IPS-NIHi11 (cell line): Measurements from ENCODE around the gene RTBDN.
A peak's percentile ranks its signal among the peaks of the same experiment; 100 is the strongest.

Experiments
- DNase-seq: peaks from one replicate; pipeline ENCODE4 v3.0.0; 2012; ENCODE audit warnings: mixed read lengths, low spot score

The RTBDN gene

DNA sequence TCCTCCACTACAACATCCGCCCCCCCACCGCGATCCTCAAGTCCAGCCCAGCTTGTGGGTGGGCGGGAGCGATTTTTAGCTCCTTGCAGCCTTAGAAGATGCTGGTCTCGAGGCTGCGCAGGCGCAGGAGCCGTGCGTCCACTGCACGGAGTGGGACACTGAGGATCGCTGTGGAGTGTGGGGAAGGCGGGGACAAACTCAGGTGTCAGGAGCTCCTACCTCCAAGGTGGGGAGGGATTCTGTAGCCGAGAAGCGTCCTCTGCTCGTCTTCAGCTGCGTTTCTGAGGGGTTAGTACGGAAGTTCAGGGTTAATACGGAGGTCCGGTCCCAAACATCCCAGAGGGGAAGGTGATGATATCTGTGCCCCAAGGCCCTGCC, at the start of gene RTBDN:
Gene RTBDN, minus strand, starts transcription at position 14 of the 378 bp plus-strand sequence. CDS start 4,600 bp downstream, outside the sequence.
- no peak for DNase-seq

DNA sequence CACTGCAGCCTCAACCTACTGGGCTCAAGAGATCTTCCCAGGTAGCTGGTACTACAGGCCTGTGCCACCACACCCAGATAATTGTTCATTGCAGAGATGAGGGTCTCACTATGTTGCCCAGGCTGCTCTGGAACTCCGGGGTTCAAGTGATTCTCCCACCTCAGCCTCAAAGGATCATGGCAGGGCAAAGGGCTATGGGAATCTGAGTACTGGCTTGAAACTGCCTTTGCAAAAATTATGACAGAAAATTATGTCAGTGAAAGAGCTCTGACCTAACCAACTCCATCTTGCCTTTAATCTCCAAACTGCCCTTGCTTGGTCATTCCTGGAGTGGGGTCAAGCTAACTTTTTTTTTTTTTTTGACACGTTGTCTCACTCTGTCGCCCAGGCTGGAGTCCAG, 48.2 kb upstream of the RTBDN start:
- no peak for DNase-seq

DNA sequence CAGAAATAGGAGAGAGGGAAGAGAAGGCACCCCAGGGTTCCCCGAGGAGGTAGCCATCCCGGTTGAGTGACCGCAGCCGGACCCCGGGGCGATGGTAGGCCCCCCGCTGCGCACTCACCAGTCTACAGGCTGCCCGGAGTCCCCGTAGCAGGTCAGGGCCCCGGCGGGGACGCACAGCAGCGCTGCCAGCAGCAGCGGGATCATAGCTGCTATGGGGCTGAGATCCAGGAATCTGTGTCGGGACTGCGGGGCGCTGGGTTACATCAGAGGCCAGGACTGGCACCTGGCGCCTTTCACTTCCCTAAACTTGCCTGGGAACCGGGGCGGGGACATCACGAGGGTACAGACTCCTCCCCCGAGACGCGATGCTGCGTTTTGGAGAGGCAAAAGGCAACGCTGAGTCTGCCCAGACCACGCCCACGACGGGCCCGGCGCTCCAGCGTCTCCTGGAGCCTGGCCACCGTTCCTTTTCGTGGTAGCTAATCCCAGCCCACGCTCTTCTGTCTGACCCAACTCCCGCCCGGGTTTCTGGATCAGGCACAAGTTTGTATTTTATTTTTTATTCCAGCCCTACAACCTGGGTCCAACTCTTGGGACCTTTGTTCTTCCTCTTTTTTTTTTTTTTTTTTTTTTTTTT, 46.9 kb upstream of the RTBDN start, which contains the start of gene DNASE2:
Gene DNASE2, minus strand, starts transcription at position 278 of the 637 bp plus-strand sequence. Its CDS starts 74 bp downstream, at position 204.
- peak; percentile 95 for DNase-seq

DNA sequence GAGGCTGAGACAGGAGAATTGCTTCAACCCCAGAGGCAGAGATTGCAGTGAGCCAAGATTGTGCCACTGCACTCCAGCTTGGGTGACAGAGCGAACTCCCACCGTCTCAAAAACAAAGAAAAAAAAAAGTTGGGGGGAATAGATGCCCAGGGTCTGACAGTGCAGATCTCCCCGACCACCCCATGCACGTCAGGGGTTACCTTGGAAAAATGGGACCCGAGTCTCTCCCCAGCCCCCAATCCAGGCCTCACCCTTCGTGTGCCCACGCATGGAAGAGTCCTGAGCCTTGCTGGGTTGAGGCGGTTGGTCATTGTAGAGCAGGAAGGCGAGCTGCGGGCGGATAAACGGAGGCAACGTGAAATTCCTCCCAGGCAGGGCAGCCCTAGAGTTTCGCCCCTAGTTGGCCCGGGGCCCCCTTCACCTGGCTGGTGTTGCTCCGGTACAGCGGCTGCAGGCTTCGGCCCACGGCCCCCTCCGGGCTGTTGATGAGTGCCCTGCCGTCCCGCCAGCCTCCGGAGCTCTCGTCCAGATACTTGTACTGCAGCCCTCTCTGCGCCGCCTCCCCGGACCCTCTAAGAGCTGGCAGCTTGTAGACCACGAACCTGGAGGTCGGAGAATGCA, 46.3 kb upstream of the RTBDN start:
- DNase-seq = peak; percentile 60

DNA sequence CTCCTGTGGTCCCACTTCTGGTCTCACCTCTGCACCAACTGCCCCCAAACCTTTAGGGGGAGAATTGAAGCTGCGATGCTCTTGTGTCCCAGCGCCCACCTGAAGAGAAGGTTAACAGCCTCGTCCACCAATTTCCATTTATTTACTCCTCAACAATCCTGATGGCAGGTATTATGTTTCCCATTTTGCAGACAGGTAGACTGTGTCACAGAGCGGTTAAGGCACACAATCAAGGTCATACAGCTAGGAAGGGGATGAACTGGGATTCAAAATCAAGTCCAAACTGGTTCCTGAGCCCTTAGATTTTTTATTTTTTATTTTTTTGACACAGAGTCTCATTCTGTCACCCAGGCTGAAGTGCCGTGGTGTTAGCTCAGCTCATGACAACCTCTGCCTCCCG, 40.7 kb upstream of the RTBDN start:
- DNase-seq = no peak

DNA sequence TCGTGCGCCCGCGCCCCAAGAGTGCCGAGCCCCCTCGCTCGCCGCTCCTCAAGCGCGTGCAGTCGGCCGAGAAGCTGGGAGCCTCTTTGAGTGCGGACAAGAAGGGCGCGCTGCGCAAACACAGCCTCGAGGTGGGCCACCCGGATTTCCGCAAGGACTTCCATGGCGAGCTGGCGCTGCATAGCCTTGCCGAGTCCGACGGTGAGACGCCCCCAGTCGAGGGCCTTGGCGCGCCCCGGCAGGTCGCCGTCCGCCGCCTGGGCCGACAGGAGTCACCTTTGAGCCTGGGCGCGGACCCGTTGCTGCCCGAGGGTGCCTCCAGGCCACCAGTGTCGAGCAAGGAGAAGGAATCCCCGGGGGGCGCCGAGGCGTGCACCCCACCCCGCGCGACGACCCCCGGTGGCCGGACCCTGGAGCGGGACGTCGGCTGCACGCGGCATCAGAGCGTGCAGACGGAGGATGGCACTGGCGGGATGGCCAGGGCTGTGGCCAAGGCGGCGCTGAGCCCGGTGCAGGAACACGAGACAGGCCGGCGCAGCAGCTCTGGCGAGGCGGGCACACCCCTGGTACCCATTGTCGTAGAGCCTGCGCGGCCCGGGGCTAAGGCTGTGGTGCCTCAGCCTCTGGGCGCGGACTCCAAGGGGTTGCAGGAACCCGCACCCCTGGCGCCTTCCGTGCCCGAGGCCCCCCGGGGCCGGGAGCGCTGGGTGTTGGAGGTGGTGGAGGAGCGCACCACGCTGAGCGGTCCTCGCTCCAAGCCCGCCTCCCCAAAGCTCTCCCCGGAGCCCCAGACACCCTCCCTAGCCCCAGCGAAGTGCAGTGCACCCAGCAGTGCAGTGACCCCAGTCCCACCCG, 39.7 kb upstream of the RTBDN start:
- DNase-seq = no peak

DNA sequence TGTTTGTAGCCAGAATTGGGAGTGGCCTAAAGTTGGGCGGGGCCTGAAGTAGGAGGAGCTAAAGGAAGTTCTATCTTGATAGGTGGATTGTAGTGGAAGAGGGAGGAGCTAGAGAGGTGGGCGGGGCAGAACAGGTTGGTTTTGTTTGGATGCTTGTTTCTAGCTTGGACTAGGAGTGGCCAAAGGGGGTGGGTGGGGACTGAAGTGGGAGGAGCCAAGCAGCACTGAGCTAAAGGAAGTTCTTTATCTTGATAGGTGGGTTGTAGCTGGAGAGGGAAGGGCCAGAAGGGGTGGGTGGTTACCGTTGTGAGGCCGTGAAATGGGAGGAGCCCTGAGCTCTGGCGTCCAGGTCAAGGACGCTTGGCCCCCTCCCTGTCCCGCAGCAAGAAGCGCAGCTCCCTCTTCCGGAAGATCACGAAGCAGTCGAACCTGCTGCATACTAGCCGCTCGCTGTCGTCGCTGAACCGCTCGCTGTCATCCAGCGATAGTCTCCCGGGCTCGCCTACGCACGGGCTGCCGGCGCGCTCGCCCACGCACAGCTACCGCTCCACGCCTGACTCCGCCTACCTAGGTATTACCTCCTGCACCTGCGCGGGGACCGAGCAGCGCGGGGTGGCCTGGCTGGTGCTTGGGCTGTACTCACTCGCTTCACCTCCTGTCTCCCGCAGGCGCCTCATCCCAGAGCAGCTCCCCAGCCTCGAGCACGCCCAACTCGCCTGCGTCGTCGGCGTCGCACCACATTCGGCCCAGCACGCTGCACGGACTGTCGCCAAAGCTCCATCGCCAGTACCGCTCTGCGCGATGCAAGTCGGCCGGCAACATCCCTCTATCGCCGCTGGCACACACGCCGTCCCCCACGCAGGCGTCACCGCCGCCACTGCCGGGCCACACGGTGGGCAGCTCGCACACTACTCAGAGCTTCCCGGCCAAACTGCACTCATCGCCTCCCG, 38.8 kb upstream of the RTBDN start:
- peak; percentile 67 for DNase-seq

DNA sequence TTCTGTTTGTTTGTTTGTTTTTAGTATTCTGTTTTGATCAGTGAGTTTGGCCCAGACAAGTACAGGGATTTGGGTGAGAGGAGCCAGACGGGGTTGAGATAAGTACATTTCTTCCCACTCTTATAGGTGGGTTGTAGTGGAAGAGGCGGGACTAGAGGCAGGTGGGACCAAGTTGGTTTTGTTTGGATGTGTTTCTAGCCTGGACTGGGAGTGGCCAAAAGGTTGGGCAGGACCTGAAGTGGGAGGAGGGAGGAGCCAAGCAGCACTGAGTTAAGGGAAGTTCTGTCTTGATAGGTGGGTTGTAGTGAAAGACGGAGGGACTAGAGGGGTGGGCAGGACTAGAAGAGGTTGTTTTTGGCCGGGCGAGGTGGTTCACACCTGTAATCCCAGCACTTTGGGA, 37.9 kb upstream of the RTBDN start:
- peak; percentile 15 for DNase-seq

DNA sequence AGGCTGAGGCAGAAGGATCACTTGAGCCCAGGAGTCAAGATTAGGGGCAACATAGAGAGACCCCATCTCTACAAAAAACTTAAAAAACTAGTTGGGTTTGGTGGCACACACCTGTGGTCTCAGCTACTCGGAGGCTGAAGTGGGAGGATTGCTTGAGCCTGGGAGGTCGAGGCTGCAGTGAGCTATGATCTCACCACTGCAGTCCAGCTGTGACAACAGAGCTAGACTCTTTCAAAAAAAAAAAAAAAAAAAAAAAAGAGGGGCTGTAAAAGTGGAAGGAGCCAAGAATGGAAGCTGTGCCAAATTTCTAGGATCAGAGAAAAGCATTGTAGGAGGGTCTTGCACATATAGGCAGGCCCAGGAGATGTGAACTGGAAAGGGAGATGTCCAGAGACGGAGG, 37.3 kb upstream of the RTBDN start:
- no peak for DNase-seq

DNA sequence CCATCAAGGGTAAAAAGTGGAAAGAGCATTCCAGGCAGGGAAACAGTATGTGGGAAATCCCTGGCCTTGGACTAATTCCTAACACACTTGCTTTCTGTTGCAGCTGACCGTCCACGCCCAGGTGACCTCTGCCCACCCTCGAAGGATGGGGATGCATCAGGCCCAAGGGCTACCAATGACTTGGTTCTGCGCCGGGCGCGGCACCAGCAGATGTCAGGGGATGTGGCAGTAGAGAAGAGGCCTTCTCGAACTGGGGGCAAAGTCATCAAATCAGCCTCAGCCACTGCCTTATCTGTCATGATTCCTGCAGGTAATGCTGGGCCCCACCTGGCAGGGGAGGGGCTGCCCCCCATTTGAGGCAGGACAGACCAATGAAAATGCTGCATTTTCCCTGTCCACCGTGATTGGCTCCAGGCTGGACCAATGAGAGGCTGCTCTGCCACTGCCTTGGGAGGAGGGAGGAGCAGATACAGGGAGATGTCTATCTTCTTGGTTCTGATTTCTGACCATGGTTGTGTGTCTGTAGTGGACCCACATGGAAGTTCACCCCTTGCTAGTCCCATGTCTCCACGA, 34.2 kb upstream of the RTBDN start:
- DNase-seq = peak; percentile 85

DNA sequence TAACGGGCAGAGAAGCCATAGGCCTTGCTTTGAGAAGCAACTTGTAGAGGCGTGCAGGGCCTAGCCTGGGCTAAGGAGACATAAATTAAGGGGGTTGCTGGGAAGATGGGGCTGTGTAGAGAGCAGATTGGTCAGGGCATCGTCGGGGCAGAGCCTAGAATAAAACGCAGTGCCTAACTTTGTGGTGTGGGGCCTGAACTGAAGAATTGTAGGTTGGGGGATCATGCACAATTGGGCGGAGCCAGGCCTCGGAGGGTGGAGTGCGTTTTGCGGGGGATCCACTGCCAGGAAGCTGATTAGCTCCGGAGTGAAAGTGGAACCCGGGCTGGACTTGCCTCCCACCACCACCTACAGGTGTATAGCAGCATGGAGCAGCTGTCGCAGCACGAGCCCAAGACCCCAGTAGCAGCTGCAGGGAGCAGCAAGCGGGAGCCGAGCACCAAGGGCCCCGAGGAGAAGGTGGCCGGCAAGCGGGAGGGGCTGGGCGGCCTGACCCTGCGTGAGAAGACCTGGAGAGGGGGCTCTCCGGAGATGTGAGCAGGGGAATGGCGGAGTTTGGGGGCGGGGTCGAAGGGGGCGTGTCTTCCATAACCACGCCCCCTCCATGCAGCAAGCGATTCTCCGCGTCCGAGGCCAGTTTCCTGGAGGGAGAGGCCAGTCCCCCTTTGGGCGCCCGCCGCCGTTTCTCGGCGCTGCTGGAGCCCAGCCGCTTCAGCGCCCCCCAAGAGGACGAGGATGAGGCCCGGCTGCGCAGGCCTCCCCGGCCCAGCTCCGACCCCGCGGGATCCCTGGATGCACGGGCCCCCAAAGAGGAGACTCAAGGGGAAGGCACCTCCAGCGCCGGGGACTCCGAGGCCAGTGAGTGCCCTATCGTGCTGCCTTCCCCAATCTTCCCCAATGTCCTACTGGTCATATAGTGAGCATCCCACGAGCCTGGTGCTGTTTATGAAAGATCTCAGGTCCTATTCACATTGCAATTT, 33.0 kb upstream of the RTBDN start:
- peak; percentile 96 for DNase-seq

DNA sequence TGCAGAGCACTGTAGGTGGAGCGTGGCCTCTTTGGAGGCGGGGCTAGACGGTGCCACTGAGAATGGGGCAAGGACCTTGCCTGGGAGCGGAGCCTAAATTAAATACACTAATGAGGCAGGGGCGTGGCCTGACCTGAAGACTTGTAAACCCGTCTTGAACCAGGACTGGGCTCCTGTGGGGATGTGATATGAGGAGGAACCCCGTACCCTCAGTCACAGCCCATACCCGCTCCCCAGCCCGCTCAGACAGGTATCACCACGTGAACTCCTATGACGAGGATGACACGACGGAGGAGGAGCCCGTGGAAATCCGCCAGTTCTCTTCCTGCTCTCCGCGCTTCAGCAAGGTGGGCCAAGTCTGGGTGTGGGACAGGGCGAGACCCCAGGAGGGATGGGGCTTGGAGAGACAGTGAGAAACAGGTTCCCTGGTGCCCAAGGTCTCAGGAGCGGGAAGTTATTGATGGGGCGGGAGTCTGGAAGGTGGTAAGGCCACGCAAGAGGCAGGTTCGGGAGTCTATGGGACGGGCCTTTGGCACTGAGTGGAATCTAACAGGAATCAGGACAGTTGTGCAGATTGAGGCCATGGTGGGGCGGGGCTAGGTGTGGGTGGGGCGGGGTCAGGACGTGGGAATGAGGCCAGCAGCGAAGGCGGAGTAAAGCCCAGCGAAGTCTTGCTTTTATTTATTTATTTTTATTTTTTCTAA, 32.2 kb upstream of the RTBDN start:
- DNase-seq = no peak

DNA sequence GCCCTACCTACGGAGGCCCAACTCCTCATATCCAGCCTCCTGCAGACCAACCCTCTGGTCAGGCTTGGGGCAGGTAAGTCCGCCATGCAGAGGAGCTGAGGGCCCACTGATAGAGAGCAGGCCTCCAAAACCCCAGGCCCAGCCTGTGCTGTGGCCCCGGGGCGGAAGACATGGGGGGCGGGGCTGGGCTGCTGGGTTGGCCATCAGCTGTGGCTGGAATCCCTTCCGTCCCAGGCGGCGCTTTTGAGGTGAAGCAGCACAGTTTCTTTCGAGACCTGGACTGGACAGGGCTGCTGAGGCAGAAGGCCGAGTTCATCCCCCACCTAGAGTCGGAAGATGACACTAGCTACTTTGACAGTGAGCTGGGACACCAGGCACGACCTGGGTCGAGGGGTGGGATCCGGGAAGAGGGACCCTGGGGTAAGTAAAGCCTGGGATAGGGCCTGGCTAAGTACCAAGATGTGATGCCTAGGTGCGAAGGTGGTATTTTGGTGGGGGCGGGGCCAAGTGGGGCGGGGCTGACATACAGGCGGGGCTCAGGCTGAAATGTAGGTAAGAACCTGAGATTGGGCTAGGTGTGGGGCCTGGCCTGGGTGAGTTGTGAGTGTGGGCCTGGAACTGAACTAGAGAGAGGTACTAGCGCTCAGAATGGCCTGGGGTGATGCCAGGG, 31.5 kb upstream of the RTBDN start:
- DNase-seq = no peak

DNA sequence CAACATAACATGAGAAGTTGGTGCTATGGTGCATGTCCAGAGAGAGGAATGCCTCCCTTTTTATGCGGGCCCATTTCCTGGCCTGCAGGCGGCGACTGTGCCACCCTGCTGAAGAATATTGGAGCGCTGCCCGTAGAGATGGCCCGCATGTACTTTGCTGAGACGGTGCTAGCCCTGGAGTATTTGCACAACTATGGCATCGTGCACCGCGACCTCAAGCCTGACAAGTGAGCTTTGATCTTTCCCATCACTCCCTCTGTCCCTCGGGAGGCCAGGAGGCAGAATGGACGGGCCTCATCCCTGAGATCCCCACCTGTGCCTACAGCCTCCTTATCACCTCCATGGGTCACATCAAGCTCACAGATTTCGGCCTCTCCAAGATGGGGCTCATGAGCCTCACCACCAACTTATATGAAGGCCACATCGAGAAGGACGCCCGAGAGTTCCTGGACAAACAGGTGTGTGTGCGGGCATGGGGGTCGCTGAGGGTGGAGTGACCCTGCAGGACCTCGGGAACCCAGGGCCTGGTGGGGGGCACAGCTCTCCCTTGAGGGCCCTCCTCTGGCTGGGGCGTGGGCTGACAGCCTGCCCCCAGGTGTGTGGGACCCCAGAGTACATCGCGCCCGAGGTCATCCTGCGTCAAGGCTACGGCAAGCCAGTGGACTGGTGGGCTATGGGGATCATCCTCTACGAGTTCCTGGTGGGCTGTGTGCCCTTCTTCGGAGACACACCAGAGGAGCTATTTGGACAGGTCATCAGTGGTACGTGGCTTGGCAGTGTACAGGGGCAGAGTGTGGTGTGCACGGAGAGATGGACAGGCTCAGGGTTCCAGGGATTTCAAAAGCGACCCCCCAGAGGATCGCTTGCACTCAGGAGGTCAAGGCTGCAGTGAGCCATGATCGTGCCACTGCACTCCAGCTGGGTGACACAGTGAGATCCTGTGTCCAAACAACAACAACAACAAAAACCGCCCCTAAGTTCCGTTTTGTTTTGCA, 30.6 kb upstream of the RTBDN start:
- no peak for DNase-seq

DNA sequence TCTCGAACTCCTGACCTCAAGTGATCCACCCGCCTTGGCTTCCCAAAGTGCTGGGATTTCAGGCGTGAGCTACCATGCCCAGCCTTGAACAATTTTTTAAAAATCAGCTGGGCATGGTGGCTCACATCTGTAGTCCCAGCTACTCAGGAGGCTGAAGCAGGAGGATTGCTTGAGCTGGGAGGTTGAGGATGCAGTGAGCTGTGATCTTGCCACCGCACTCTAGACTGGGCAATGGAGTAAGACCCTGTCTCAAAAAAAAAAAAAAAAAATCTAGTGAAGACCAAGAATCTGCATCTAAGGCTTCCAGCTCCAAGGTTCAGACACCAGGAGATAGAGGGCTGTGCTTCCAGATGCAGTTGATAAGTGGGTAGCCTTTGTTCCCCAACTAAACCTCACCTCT, 29.8 kb upstream of the RTBDN start:
- DNase-seq = no peak

DNA sequence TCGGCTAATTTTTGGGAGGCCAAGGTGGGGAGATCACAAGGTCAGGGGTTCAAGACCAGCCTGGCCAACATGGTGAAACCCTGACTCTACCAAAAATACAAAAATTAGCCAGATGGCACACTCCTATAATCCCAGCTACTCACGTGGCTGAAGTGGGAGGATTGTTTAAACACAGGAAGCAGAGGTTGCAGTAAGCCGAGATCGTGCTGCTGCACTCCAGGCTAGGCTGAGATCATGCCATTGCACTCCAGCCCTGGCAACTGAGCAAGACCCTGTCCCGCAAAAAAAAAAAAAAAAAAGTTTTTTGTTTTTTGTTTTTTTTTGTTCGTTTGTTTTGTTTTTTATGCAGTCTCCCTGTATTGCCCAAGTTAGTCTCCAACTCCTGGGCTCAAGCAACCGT, 25.2 kb upstream of the RTBDN start:
- DNase-seq = no peak

DNA sequence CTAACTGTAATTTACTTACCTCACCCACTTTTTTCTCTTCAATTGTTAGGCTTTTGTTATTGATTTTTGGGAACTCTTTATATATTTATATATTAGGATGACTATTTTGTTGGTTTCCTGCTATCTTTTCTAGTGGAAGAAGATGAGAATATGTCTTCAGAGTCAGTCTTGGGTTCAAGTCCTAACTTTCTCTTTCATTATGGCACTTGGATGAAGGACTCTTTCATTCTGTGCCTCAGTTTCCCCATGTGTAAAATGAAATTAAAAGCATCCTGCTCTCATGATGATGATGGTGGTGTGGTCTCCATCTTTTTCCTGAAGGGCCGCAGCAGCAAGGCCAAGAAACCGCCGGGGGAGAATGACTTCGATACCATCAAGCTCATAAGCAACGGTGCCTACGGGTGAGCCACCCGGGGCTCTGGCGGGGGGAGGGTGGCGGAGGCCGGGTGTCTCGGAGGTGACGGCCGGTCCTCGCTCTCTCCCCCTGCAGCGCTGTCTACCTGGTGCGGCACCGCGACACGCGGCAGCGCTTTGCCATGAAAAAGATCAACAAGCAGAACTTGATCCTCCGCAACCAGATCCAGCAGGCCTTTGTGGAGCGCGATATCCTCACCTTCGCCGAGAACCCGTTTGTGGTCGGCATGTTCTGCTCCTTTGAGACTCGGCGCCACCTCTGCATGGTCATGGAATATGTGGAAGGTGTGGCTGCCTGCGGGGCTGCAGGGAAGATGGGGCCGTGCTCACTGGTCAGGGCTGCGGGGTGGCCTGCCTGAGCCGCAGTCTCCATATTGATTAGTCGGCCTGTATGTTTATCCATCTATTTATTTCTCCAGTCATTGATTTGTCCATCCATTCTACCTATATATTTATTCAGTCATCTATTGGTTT, 23.9 kb upstream of the RTBDN start:
- DNase-seq = no peak
